ENCODE measurements around the gene YIF1A. TPM values are rescaled to one million over a fixed set of nuclear protein-coding genes. Genes with fewer than 3 reads are reported as not detected.

Gene YIF1A
- total and polyA plus RNA-seq, 2 donors (not counting 3 experiments of a cell fraction or from before 2014, with no cell fraction given), result 104 to 271 TPM

DNA sequence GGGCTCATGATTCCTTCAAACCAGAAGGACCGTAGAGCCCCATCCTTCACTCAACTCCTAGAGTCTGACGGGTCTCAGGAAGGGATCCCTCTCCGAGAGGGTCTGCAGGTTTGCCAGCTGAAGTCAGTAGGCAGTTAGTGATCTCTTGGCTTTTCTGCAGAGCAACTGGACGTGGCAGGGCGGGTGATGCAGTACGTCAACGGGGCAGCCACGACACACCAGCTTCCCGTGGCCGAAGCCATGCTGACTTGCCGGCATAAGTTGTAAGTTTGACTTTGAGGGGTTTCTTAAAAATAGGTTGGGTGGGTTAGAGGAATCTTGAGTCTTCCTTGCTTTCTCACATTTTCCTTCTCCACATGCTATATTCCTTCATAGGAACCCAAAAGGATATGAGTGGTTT lies 53.8 kb downstream of the YIF1A start:
- Histone ChIP-seq H3K79me2 (ENCODE audit: control insufficient read depth, insufficient read depth, low read length) (no peaks in the 10 kb centered on the region), H3K9me3 (replicated peaks; ENCODE audit: control insufficient read depth, insufficient read depth, low read length) (no peaks in the 10 kb centered on the region), H3K27ac (ENCODE audit: insufficient read depth, low read depth, low read length) (no peak overlapping the region), H3K4me3 (replicated peaks in 1 of 3; ENCODE audit: insufficient read depth in 1 of 3, low read depth in 1 of 3, low read length in 3 of 3) (no peak overlapping the region), H3K36me3 (ENCODE audit: control insufficient read depth in 2 of 2, extremely low read depth in 1 of 2, insufficient read depth in 2 of 2, low read length in 2 of 2) (peaks cover 0 to 61% of the 10 kb centered on the region in 2 experiments), H3K27me3 (ENCODE audit: control insufficient read depth in 2 of 2, insufficient read depth in 2 of 2, low read length in 2 of 2) (no peaks in the 10 kb centered on the region), H2AFZ (ENCODE audit: low read depth, low read length) (no peak overlapping the region), H3K4me2 (ENCODE audit: insufficient read depth, low read length) (no peak overlapping the region), H3K9me1 (replicated peaks; ENCODE audit: control insufficient read depth, extremely low read depth, insufficient read depth, low read length) (no peaks in the 10 kb centered on the region), H3K9ac (replicated peaks; ENCODE audit: extremely low read depth, insufficient read depth, low read length) (no peak overlapping the region), H4K20me1 (replicated peaks; ENCODE audit: control insufficient read depth, extremely low read depth, insufficient read depth, low read length) (no peaks in the 10 kb centered on the region), H3K4me1 (ENCODE audit: control insufficient read depth, extremely low read depth, insufficient read depth, low read length) (no peaks in the 10 kb centered on the region)
- ChIA-PET CTCF (interaction anchor here (1.4 to 4.5 kb wide), 3 partner anchors 13 to 23 kb away, joined by 3 to 25 read pairs (median 4); no protein-coding TSS in a partner anchor), POLR2A (no interaction called here)
- TF ChIP-seq, protein P1, sequence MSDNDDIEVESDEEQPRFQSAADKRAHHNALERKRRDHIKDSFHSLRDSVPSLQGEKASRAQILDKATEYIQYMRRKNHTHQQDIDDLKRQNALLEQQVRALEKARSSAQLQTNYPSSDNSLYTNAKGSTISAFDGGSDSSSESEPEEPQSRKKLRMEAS (IDR thresholded peaks at IDR 0.05; ENCODE audit: insufficient read depth, insufficient read length), result no peak
- TF ChIP-seq MYC (IDR thresholded peaks at IDR 0.05; ENCODE audit: low read depth, low read length) (no peak), POLR2A (IDR thresholded peaks at IDR 0.05; ENCODE audit: low read depth, low read length) (no peak), POLR2AphosphoS5 (IDR thresholded peaks at IDR 0.05; ENCODE audit: insufficient read depth, low read depth, low read length) (no peak), EZH2 (IDR thresholded peaks at IDR 0.05; ENCODE audit: borderline replicate concordance, low read depth, low read length, severe bottlenecking) (no peak), JUN (IDR thresholded peaks at IDR 0.05; ENCODE audit: borderline replicate concordance, insufficient read depth, insufficient read length, low read depth) (no peak), FOS (IDR thresholded peaks at IDR 0.05; ENCODE audit: borderline replicate concordance, insufficient read depth, low read length) (no peak), GATA2 (IDR thresholded peaks at IDR 0.05; ENCODE audit: insufficient read depth, insufficient read length, low read depth, low read length) (no peak)
- TF ChIP-seq, protein P2, sequence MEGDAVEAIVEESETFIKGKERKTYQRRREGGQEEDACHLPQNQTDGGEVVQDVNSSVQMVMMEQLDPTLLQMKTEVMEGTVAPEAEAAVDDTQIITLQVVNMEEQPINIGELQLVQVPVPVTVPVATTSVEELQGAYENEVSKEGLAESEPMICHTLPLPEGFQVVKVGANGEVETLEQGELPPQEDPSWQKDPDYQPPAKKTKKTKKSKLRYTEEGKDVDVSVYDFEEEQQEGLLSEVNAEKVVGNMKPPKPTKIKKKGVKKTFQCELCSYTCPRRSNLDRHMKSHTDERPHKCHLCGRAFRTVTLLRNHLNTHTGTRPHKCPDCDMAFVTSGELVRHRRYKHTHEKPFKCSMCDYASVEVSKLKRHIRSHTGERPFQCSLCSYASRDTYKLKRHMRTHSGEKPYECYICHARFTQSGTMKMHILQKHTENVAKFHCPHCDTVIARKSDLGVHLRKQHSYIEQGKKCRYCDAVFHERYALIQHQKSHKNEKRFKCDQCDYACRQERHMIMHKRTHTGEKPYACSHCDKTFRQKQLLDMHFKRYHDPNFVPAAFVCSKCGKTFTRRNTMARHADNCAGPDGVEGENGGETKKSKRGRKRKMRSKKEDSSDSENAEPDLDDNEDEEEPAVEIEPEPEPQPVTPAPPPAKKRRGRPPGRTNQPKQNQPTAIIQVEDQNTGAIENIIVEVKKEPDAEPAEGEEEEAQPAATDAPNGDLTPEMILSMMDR (IDR thresholded peaks at IDR 0.05; ENCODE audit: extremely low read depth in 1 of 2, insufficient read depth in 1 of 2, low read depth in 1 of 2, low read length in 2 of 2), result no peak
- dilution Hi-C loops (cut with MboI; ENCODE audit: extremely low pct_ligation_motif_present, low sequenced_read_pairs) (no loop called here), intact Hi-C loops (cut with micrococcal nuclease) (no loop called here)
- no TSS peak for BruUV-seq (replicated peaks)
- no peak for FAIRE-seq
- no peak for DNase-seq (ENCODE audit: low read depth, low spot score)

Other genes with a start within 250 kb of the YIF1A start
- not detected in 2 replicates for gene GAL3ST3, start 240.0 kb downstream of the YIF1A start, total RNA-seq
- 0.15 and 0.24 TPM in 2 replicates for gene GAL3ST3, start 240.0 kb downstream of the YIF1A start, polyA plus RNA-seq
- 179 and 196 TPM in 2 replicates for gene SF3B2, start 236.8 kb downstream of the YIF1A start, total RNA-seq
- 99.4 and 132 TPM in 2 replicates for gene SF3B2, start 236.8 kb downstream of the YIF1A start, polyA plus RNA-seq
- 52.8 and 64.4 TPM in 2 replicates for gene PACS1, start 218.9 kb downstream of the YIF1A start, total RNA-seq
- 24.8 and 26.4 TPM in 2 replicates for gene PACS1, start 218.9 kb downstream of the YIF1A start, polyA plus RNA-seq
- gene KLC2, start 31.4 kb downstream of the YIF1A start, total RNA-seq, result 39.2 and 40.5 TPM in 2 replicates
- gene KLC2, start 31.4 kb downstream of the YIF1A start, polyA plus RNA-seq, result 20.7 and 24.0 TPM in 2 replicates
- 171 and 177 TPM in 2 replicates for gene RAB1B, start 20.5 kb downstream of the YIF1A start, total RNA-seq
- 383 and 465 TPM in 2 replicates for gene RAB1B, start 20.5 kb downstream of the YIF1A start, polyA plus RNA-seq
- gene CNIH2, start 11.0 kb downstream of the YIF1A start, total RNA-seq, result 0.78 and 1.2 TPM in 2 replicates
- gene CNIH2, start 11.0 kb downstream of the YIF1A start, polyA plus RNA-seq, result 0.46 and 0.91 TPM in 2 replicates
- not detected in 2 replicates for gene TMEM151A, start 2.8 kb upstream of the YIF1A start, total RNA-seq
- gene TMEM151A, start 2.8 kb upstream of the YIF1A start, polyA plus RNA-seq, result 0.03 TPM in 1 of 2 replicates, not detected in the other
- gene CD248, start 27.9 kb upstream of the YIF1A start, total RNA-seq, result not detected in 2 replicates
- gene CD248, start 27.9 kb upstream of the YIF1A start, polyA plus RNA-seq, result 0.03 and 0.10 TPM in 2 replicates
- gene RIN1, start 47.3 kb upstream of the YIF1A start, total RNA-seq, result 9.1 and 10.2 TPM in 2 replicates
- gene RIN1, start 47.3 kb upstream of the YIF1A start, polyA plus RNA-seq, result 4.4 and 4.7 TPM in 2 replicates
- gene BRMS1, start 56.0 kb upstream of the YIF1A start, total RNA-seq, result 51.1 and 53.1 TPM in 2 replicates
- 43.8 and 51.4 TPM in 2 replicates for gene BRMS1, start 56.0 kb upstream of the YIF1A start, polyA plus RNA-seq
- gene B4GAT1, start 58.5 kb upstream of the YIF1A start, total RNA-seq, result 21.2 and 22.7 TPM in 2 replicates
- gene B4GAT1, start 58.5 kb upstream of the YIF1A start, polyA plus RNA-seq, result 21.6 and 23.7 TPM in 2 replicates
- 4.8 and 5.2 TPM in 2 replicates for gene SLC29A2, start 82.6 kb upstream of the YIF1A start, total RNA-seq
- gene SLC29A2, start 82.6 kb upstream of the YIF1A start, polyA plus RNA-seq, result 2.4 TPM in 2 replicates
- gene NPAS4, start 131.9 kb upstream of the YIF1A start, total RNA-seq, result not detected in 2 replicates
- not detected in 2 replicates for gene NPAS4, start 131.9 kb upstream of the YIF1A start, polyA plus RNA-seq
- 69.1 and 72.1 TPM in 2 replicates for gene MRPL11, start 149.7 kb upstream of the YIF1A start, total RNA-seq
- 52.2 and 54.9 TPM in 2 replicates for gene MRPL11, start 149.7 kb upstream of the YIF1A start, polyA plus RNA-seq
- gene PELI3, start 177.8 kb upstream of the YIF1A start, total RNA-seq, result 2.9 and 5.5 TPM in 2 replicates
- 2.8 and 3.0 TPM in 2 replicates for gene PELI3, start 177.8 kb upstream of the YIF1A start, polyA plus RNA-seq
- 46.4 and 56.0 TPM in 2 replicates for gene DPP3, start 191.3 kb upstream of the YIF1A start, total RNA-seq
- 50.4 and 55.8 TPM in 2 replicates for gene DPP3, start 191.3 kb upstream of the YIF1A start, polyA plus RNA-seq
- gene BBS1, start 221.5 kb upstream of the YIF1A start, total RNA-seq, result 29.5 and 32.9 TPM in 2 replicates
- gene BBS1, start 221.5 kb upstream of the YIF1A start, polyA plus RNA-seq, result 27.7 and 29.2 TPM in 2 replicates